Ectodermal cell (in vitro differentiated cells): ENCODE data around the gene GGA2.
"Not testable (repeated sequence)": the region's sequence is repeated elsewhere in the genome, so short reads cannot be mapped to it uniquely, and the experiment has no call there.

Source experiments
- H3K27ac ChIP-seq: 2 replicates; pipeline ENCODE4 v1.7.0; 2013; ENCODE audit warnings: mild to moderate bottlenecking, low read depth, low read length; ENCODE audit not compliant: insufficient read depth, poor library complexity, severe bottlenecking
- H3K27me3 ChIP-seq: 2 replicates; pipeline ENCODE4 v1.7.0; 2013; ENCODE audit warnings: mild to moderate bottlenecking, low read length; ENCODE audit not compliant: insufficient read depth, control insufficient read depth, poor library complexity, severe bottlenecking
- H3K36me3 ChIP-seq: one replicate; pipeline ENCODE4 v1.7.0; 2013; ENCODE audit warnings: low read length; ENCODE audit not compliant: control insufficient read depth, insufficient read depth
- H3K4me1 ChIP-seq: one replicate; pipeline ENCODE4 v1.7.0; 2013; ENCODE audit warnings: low read length; ENCODE audit not compliant: control insufficient read depth, insufficient read depth
- H3K4me3 ChIP-seq: 2 replicates; pipeline ENCODE4 v1.7.0; 2013; ENCODE audit warnings: low read depth, low read length, control low read depth; ENCODE audit not compliant: insufficient read depth
- H3K9me3 ChIP-seq: 2 replicates; pipeline ENCODE4 v1.7.0; 2013; ENCODE audit warnings: mild to moderate bottlenecking, low read length, moderate library complexity; ENCODE audit not compliant: control insufficient read depth
- WGBS, 2 experiments: methylation state at CpG; one replicate each; pipeline ENCODE4 v1.1.7; 2013; ENCODE audit warnings: missing lambda C conversion rate in 2 of 2; 5-methylcytosine and 5-hydroxymethylcytosine counted together

The GGA2 gene

GRCh38 chr16:23480257-23480656, 30.0 kb downstream of the GGA2 start:
- no peak overlapping the region for H3K27ac ChIP-seq
- peaks cover 79% of the 10 kb centered on the region for H3K36me3 ChIP-seq
- WGBS, 2 experiments = 92 to 96% methylated on average over 4 of the region's 4 CpGs
- no peak overlapping the region for H3K4me3 ChIP-seq
- no peaks in the 10 kb centered on the region for H3K9me3 ChIP-seq
- H3K4me1 ChIP-seq = no peaks in the 10 kb centered on the region
- no peaks in the 10 kb centered on the region for H3K27me3 ChIP-seq

GRCh38 chr16:23479138-23479537, 31.2 kb downstream of the GGA2 start:
- Histone ChIP-seq H3K27me3 (no peaks in the 10 kb centered on the region), H3K9me3 (no peaks in the 10 kb centered on the region), H3K4me3 (no peak overlapping the region), H3K27ac (no peak overlapping the region), H3K36me3 (peaks cover 79% of the 10 kb centered on the region), H3K4me1 (no peaks in the 10 kb centered on the region)
- WGBS, 2 experiments = 91 to 93% methylated on average over 3 of the region's 3 CpGs

DNA sequence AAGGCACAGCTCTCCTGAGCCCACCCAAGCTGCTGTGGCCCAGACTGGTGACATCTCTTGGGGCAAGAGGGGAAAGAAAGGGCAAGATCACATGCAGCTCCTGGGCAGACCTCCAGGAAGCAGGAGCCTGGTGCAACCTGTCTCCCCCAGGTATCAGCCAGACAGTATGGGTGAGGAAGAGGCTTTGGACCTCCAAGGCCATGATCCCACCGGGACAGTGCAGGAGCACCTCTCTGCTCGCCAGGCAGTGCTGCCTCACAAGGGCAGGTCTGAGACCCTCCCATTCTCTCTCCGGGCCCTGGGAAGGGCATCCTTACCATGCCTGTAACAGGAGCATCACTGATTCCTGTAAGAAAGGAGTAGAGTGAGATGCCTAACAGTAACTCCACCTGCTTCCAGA, 31.7 kb downstream of the GGA2 start:
- H3K4me3 ChIP-seq = no peak overlapping the region
- WGBS, 2 experiments = 95 to 99% methylated on average over 3 of the region's 3 CpGs
- peaks cover 77% of the 10 kb centered on the region for H3K36me3 ChIP-seq

DNA sequence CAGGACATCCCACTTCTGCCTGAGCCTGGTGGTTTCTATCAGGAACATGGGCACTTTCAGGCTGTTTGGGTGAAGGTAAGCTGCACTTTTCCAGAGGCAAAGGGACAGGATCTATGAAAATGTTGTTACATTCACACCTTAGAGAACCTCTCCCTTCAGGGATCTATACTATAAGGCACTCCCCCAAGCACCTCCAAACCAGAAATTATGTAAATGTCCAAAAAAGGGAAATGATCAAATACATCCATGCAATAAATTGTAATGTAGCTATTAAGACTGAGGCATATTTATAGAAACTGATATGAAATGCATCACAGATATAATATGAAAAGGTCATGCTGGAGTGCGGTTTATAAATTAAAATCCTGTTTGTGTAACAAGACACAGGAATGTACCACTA, 34.0 kb downstream of the GGA2 start:
- Histone ChIP-seq H3K4me1 (no peaks in the 10 kb centered on the region), H3K36me3 (peaks cover 59% of the 10 kb centered on the region), H3K9me3 (no peaks in the 10 kb centered on the region), H3K4me3 (no peak overlapping the region), H3K27me3 (no peaks in the 10 kb centered on the region), H3K27ac (no peak overlapping the region)
- WGBS, 2 experiments = 75 to 100% methylated on average over 1 of the region's 1 CpG

More for the DNA sequence above, 31.7 kb downstream of the GGA2 start:
- no peaks in the 10 kb centered on the region for H3K27me3 ChIP-seq
- no peaks in the 10 kb centered on the region for H3K9me3 ChIP-seq
- H3K4me1 ChIP-seq = no peaks in the 10 kb centered on the region
- H3K27ac ChIP-seq = no peak overlapping the region

GRCh38 chr16:23469814-23470213, 40.5 kb downstream of the GGA2 start:
- 90 to 91% methylated on average over 6 of the region's 6 CpGs for WGBS, 2 experiments
- no peaks in the 10 kb centered on the region for H3K4me1 ChIP-seq
- H3K27ac ChIP-seq = no peak overlapping the region

GRCh38 chr16:23466162-23466885, 44.0 kb downstream of the GGA2 start:
- Histone ChIP-seq H3K4me3 (no peak overlapping the region), H3K36me3 (peaks cover 30% of the 10 kb centered on the region)

More at GRCh38 chr16:23469814-23470213, 40.5 kb downstream of the GGA2 start:
- H3K36me3 ChIP-seq = peaks cover 39% of the 10 kb centered on the region
- no peaks in the 10 kb centered on the region for H3K9me3 ChIP-seq
- no peak overlapping the region for H3K4me3 ChIP-seq
- H3K27me3 ChIP-seq = no peaks in the 10 kb centered on the region

GRCh38 chr16:23465179-23465578, 45.1 kb downstream of the GGA2 start:
- Histone ChIP-seq H3K4me3 (no peak overlapping the region), H3K27ac (no peak overlapping the region), H3K36me3 (peaks cover 25% of the 10 kb centered on the region), H3K4me1 (no peaks in the 10 kb centered on the region), H3K9me3 (no peaks in the 10 kb centered on the region), H3K27me3 (no peaks in the 10 kb centered on the region)
- WGBS, 2 experiments = 94 to 97% methylated on average over 2 of the region's 2 CpGs

More at GRCh38 chr16:23466162-23466885, 44.0 kb downstream of the GGA2 start:
- H3K27me3 ChIP-seq = no peaks in the 10 kb centered on the region
- H3K4me1 ChIP-seq = no peaks in the 10 kb centered on the region
- 91% methylated on average over 4 of the region's 4 CpGs for WGBS, 2 experiments
- no peaks in the 10 kb centered on the region for H3K9me3 ChIP-seq
- H3K27ac ChIP-seq = no peak overlapping the region

GRCh38 chr16:23464196-23464595, 46.1 kb downstream of the GGA2 start:
- WGBS, 2 experiments = 92 to 99% methylated on average over 1 of the region's 1 CpG
- Histone ChIP-seq H3K27me3 (no peaks in the 10 kb centered on the region), H3K4me1 (no peaks in the 10 kb centered on the region), H3K27ac (no peak overlapping the region), H3K4me3 (no peak overlapping the region), H3K9me3 (no peaks in the 10 kb centered on the region), H3K36me3 (peaks cover 16% of the 10 kb centered on the region)

DNA sequence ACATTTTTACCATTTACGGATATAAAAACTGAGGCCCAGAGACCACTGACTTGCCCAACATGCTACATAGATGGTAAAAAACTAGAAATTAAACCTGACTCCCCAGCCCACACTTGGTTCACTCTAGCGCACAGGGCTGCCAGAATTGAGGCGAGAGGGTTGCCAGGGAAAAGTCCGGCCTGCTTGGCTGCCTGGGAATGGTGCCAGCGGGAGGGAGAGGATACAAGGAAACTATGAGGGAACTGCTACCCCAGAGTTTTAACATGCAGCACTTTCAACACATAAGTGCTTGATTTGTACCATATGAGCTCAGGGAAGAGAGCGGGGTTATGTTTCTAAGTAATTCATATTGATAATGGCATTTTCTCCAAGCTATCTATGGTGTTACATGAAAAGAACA, 47.3 kb downstream of the GGA2 start:
- not testable (repeated sequence) for H3K36me3 ChIP-seq, H3K4me1 ChIP-seq, H3K9me3 ChIP-seq, H3K4me3 ChIP-seq, H3K27me3 ChIP-seq
- H3K27ac ChIP-seq = peak overlapping the region; percentile 36
- 93 to 98% methylated on average over 4 to 5 of the region's 6 CpGs for WGBS, 2 experiments

DNA sequence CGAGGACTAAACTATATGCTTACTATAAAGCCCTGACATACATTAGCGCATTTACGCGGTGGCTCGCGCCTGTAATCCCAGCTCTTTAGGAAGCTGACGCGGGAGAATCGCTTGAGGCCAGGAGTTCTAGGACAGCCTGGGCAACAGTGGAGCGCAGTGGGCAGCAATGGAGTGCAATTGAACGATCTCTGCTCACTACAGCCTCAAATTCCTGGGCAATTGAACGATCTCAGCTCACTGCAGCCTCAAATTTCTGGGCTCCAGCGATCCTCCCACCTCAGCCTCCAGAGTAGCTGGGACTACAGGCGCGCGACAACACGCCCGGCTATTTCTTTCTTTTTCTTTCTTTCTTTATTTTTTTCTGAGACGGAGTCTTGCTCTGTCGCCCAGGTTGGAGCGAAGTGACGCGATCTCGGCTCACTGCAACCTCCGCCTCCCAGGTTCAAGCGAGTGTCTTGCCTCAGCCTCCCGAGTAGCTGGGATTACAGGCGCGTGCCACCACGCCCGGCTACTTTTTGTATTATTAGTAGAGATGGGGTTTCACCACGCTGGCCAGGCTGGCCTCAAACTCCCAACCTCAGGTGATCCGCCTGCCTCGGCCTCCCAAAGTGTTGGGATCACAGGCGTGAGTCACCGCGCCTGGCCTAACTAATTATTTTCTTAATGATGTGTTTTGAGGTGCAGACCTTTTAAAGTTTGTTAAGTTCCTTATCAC, 56.8 kb downstream of the GGA2 start:
- Histone ChIP-seq H3K36me3 (no peaks in the 10 kb centered on the region), H3K27me3 (no peaks in the 10 kb centered on the region), H3K4me3 (peak overlapping the region; percentile 99), H3K27ac (no peak overlapping the region), H3K9me3 (no peaks in the 10 kb centered on the region), H3K4me1 (peaks cover 6% of the 10 kb centered on the region)
- 61 to 63% methylated on average over 37 of the region's 37 CpGs for WGBS, 2 experiments
